ENCODE data around the gene MYH11.

The MYH11 gene

DNA sequence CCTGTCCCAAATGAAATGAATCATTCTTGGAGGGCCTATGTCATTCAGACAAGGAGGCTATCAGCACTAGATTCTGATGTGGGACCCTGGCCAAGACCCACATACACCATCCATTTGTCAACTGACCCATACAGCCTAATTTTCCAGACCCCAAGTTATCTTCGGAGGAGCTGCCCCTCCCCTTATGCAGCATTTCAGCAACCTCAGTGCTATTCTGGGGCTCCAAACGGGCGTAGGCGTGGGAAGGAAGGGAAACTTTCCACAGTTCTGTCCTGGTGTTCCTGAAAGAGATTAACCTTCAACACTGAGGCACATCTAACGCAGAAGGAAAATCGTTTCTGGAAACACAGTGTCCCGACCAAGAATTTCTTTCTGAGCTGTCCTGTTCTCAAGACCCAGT is 86.7 kb downstream of the MYH11 start:
- ChIA-PET POLR2A (interaction anchor here (0.7 kb wide), 1 partner anchor 65 kb away, joined by 3 read pairs; no protein-coding TSS in a partner anchor), CTCF (interaction anchor here (0.6 to 2.9 kb wide), 5 partner anchors 8 to 419 kb away, joined by 3 to 11 read pairs (median 4); no protein-coding TSS in a partner anchor)
- Histone ChIP-seq H3K4me1 (ENCODE audit: control extremely low read depth in 1 of 4, control insufficient read depth in 4 of 4, insufficient read depth in 4 of 4, low read length in 3 of 4) (peaks cover 0 to 2% (median 0%) of the 10 kb centered on the region in 4 experiments), H3K27ac (ENCODE audit: insufficient read depth in 1 of 2, low read depth in 1 of 2, low read length in 2 of 2, poor library complexity in 1 of 2, severe bottlenecking in 2 of 2) (no peak overlapping the region), H3K27me3 (replicated peaks in 2 of 5; ENCODE audit: control insufficient read depth in 4 of 5, insufficient read depth in 5 of 5, low read length in 4 of 5) (no peaks in the 10 kb centered on the region), H3K36me3 (ENCODE audit: control insufficient read depth in 4 of 4, insufficient read depth in 4 of 4, low read length in 3 of 4) (no peaks in the 10 kb centered on the region), H3K9me3 (ENCODE audit: control extremely low read depth in 1 of 5, control insufficient read depth in 4 of 5, insufficient read depth in 2 of 5, low read depth in 1 of 5, low read length in 4 of 5) (peaks cover 0 to 8% (median 3%) of the 10 kb centered on the region in 5 experiments), H3K4me3 (ENCODE audit: control insufficient read depth in 1 of 7, extremely low read depth in 1 of 7, insufficient read depth in 4 of 7, low read depth in 2 of 7, low read length in 6 of 7) (no peak overlapping the region)
- DNase-seq, result no peak
- 95% methylated on average over 5 of the region's 7 CpGs for WGBS (ENCODE audit: insufficient coverage)

DNA sequence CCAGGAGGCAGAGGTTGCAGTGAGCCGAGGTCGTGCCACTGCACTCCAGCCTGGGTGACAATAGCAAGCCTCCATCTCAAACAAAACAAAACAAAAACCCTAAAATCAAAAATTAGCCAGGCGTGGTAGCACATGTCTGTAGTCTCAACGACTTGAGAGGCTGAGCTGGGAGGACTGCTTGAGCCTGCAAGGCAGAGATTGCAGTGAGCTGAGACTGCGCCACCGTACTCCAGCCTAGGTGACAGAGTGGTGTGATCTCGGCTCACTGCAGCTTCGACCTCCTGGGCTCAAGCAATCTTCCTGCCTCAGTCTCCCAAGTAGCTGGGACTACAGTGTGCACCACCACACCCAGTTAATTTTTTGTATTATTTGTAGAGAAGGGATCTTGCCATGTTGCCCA is 87.6 kb downstream of the MYH11 start:
- no peaks in the 10 kb centered on the region for H3K27me3 ChIP-seq (replicated peaks in 2 of 5; ENCODE audit: control insufficient read depth in 4 of 5, insufficient read depth in 5 of 5, low read length in 4 of 5)
- H3K4me3 ChIP-seq (ENCODE audit: control insufficient read depth in 1 of 7, extremely low read depth in 1 of 7, insufficient read depth in 4 of 7, low read depth in 2 of 7, low read length in 6 of 7), result no peak overlapping the region
- no peak overlapping the region for H3K27ac ChIP-seq (ENCODE audit: insufficient read depth in 1 of 2, low read depth in 1 of 2, low read length in 2 of 2, poor library complexity in 1 of 2, severe bottlenecking in 2 of 2)
- peaks cover 0 to 2% (median 0%) of the 10 kb centered on the region in 4 experiments for H3K4me1 ChIP-seq (ENCODE audit: control extremely low read depth in 1 of 4, control insufficient read depth in 4 of 4, insufficient read depth in 4 of 4, low read length in 3 of 4)
- ChIA-PET POLR2A (no interaction called here), CTCF (interaction anchor here (1.0 to 2.9 kb wide), 4 partner anchors 9 to 358 kb away, joined by 3 to 10 read pairs (median 4); no protein-coding TSS in a partner anchor)
- 95% methylated on average over 2 of the region's 8 CpGs for WGBS (ENCODE audit: insufficient coverage)
- H3K9me3 ChIP-seq (ENCODE audit: control extremely low read depth in 1 of 5, control insufficient read depth in 4 of 5, insufficient read depth in 2 of 5, low read depth in 1 of 5, low read length in 4 of 5), result peaks cover 0 to 8% (median 3%) of the 10 kb centered on the region in 5 experiments
- DNase-seq, result no peak
- H3K36me3 ChIP-seq (ENCODE audit: control insufficient read depth in 4 of 4, insufficient read depth in 4 of 4, low read length in 3 of 4), result no peaks in the 10 kb centered on the region

DNA sequence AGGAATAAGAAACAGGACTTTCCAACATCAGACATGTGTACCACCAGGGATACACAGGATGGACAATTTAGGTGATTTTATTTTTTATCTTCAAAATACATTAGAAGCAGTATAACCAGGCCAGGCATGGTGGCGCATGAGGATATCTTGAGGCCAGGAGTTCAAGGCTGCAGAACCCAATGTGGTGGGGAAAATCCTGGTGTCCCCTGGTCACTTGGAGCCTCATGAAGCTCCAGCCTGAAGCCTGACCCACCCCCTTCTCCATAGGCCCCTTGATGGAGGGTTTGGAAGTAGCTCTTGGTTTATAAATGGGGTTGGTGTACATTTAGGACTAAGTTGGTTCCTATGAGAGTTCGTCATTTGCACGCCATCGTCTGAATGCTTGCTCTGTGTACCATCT is 88.6 kb downstream of the MYH11 start:
- ChIA-PET CTCF (interaction anchor here (1.0 kb wide), 2 partner anchors 8 to 359 kb away, joined by 3 to 4 read pairs; no protein-coding TSS in a partner anchor), POLR2A (no interaction called here)
- no peak overlapping the region for H3K4me3 ChIP-seq (ENCODE audit: control insufficient read depth in 1 of 7, extremely low read depth in 1 of 7, insufficient read depth in 4 of 7, low read depth in 2 of 7, low read length in 6 of 7)
- WGBS (ENCODE audit: insufficient coverage), result 100% methylated on average over 1 of the region's 4 CpGs
- no peak for DNase-seq
- no peaks in the 10 kb centered on the region for H3K27me3 ChIP-seq (replicated peaks in 2 of 5; ENCODE audit: control insufficient read depth in 4 of 5, insufficient read depth in 5 of 5, low read length in 4 of 5)
- H3K9me3 ChIP-seq (ENCODE audit: control extremely low read depth in 1 of 5, control insufficient read depth in 4 of 5, insufficient read depth in 2 of 5, low read depth in 1 of 5, low read length in 4 of 5), result peaks cover 0 to 8% (median 3%) of the 10 kb centered on the region in 5 experiments
- peaks cover 0 to 2% (median 0%) of the 10 kb centered on the region in 4 experiments for H3K4me1 ChIP-seq (ENCODE audit: control extremely low read depth in 1 of 4, control insufficient read depth in 4 of 4, insufficient read depth in 4 of 4, low read length in 3 of 4)
- H3K27ac ChIP-seq (ENCODE audit: insufficient read depth in 1 of 2, low read depth in 1 of 2, low read length in 2 of 2, poor library complexity in 1 of 2, severe bottlenecking in 2 of 2), result no peak overlapping the region
- no peaks in the 10 kb centered on the region for H3K36me3 ChIP-seq (ENCODE audit: control insufficient read depth in 4 of 4, insufficient read depth in 4 of 4, low read length in 3 of 4)

DNA sequence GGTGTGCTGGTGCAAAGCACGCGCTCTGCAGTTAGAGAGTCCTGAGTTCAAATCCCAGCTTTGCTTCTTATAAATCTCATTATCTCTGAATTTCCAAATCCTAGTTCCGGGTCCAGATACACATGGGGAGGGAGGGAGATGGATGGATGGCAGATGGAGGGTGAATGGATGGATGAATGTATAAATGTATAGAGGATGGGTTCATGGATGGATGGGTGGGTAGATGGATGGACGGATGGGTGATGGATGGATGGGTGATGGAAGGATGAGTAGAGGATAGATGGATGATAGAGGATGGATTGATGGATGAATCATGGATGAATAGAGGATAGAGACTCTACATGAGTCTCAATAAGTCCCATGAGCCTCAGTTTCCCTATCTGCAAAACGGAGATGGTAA is 89.9 kb downstream of the MYH11 start:
- Histone ChIP-seq H3K27me3 (replicated peaks in 2 of 5; ENCODE audit: control insufficient read depth in 4 of 5, insufficient read depth in 5 of 5, low read length in 4 of 5) (no peaks in the 10 kb centered on the region), H3K4me1 (ENCODE audit: control extremely low read depth in 1 of 4, control insufficient read depth in 4 of 4, insufficient read depth in 4 of 4, low read length in 3 of 4) (peaks cover 0 to 2% (median 0%) of the 10 kb centered on the region in 4 experiments), H3K4me3 (ENCODE audit: control insufficient read depth in 1 of 7, extremely low read depth in 1 of 7, insufficient read depth in 4 of 7, low read depth in 2 of 7, low read length in 6 of 7) (no peak overlapping the region), H3K36me3 (ENCODE audit: control insufficient read depth in 4 of 4, insufficient read depth in 4 of 4, low read length in 3 of 4) (no peaks in the 10 kb centered on the region), H3K27ac (ENCODE audit: insufficient read depth in 1 of 2, low read depth in 1 of 2, low read length in 2 of 2, poor library complexity in 1 of 2, severe bottlenecking in 2 of 2) (no peak overlapping the region), H3K9me3 (ENCODE audit: control extremely low read depth in 1 of 5, control insufficient read depth in 4 of 5, insufficient read depth in 2 of 5, low read depth in 1 of 5, low read length in 4 of 5) (peaks cover 0 to 8% (median 3%) of the 10 kb centered on the region in 5 experiments)
- 100% methylated on average over 2 of the region's 5 CpGs for WGBS (ENCODE audit: insufficient coverage)
- CTCF ChIA-PET, result interaction anchor here (1.5 to 1.9 kb wide), 4 partner anchors 10 to 56 kb away, joined by 4 to 9 read pairs (median 6); no protein-coding TSS in a partner anchor
- POLR2A ChIA-PET, result interaction anchor here (1.1 kb wide), 1 partner anchor 55 kb away, joined by 3 read pairs; no protein-coding TSS in a partner anchor
- DNase-seq, result no peak

DNA sequence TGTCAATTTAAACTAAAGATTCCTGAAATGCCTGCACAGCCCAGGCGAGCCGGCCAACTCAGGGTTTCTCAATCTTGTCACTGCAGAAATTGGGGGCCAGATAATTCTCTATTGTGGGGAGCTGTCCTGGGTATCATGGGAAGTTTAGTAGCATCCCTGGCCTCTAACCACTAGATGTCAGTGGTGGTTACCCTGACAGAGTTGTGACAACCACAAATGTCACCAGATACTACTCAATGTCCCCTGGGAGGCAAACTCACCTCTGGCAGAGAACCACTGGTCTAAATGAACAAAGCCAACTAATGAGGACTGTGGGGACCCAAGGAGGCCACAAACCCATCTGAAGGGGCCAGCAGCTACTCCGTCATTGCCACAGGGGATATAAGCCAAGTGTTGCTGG is 90.9 kb downstream of the MYH11 start:
- peak; percentile 62 to 82 (median 78) for DNase-seq
- POLR2A ChIA-PET, result interaction anchor here (1.0 to 1.1 kb wide), 2 partner anchors 56 to 296 kb away, joined by 3 read pairs; no protein-coding TSS in a partner anchor
- H3K27me3 ChIP-seq (replicated peaks in 2 of 5; ENCODE audit: control insufficient read depth in 4 of 5, insufficient read depth in 5 of 5, low read length in 4 of 5), result no peaks in the 10 kb centered on the region
- peaks cover 0 to 2% (median 0%) of the 10 kb centered on the region in 4 experiments for H3K4me1 ChIP-seq (ENCODE audit: control extremely low read depth in 1 of 4, control insufficient read depth in 4 of 4, insufficient read depth in 4 of 4, low read length in 3 of 4)
- CTCF ChIA-PET, result interaction anchor here (0.7 to 1.9 kb wide), 11 partner anchors 9 to 375 kb away, joined by 3 to 9 read pairs (median 4); no protein-coding TSS in a partner anchor
- peaks cover 0 to 8% (median 3%) of the 10 kb centered on the region in 5 experiments for H3K9me3 ChIP-seq (ENCODE audit: control extremely low read depth in 1 of 5, control insufficient read depth in 4 of 5, insufficient read depth in 2 of 5, low read depth in 1 of 5, low read length in 4 of 5)
- H3K4me3 ChIP-seq (ENCODE audit: control insufficient read depth in 1 of 7, extremely low read depth in 1 of 7, insufficient read depth in 4 of 7, low read depth in 2 of 7, low read length in 6 of 7), result no peak overlapping the region
- no peaks in the 10 kb centered on the region for H3K36me3 ChIP-seq (ENCODE audit: control insufficient read depth in 4 of 4, insufficient read depth in 4 of 4, low read length in 3 of 4)
- no peak overlapping the region for H3K27ac ChIP-seq (ENCODE audit: insufficient read depth in 1 of 2, low read depth in 1 of 2, low read length in 2 of 2, poor library complexity in 1 of 2, severe bottlenecking in 2 of 2)
- WGBS (ENCODE audit: insufficient coverage), result 54% methylated on average over 2 of the region's 3 CpGs

DNA sequence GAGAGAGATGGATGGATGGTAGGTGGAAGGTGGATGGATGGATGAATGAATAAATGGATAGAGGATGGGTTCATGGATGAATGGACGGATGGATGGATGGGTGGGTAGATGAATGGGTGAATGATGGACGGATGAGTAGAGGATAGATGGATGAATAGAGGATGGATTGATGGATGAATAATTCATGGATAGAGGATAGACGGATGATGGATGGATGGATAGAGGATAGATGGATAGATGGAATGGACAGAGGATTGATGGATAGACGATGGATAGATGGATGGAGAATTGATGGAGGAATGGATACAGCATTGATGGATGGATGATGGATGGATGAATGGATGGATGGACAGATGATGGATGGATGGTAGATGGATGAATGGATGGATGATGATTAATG is 91.7 kb downstream of the MYH11 start:
- Histone ChIP-seq H3K4me3 (ENCODE audit: control insufficient read depth in 1 of 7, extremely low read depth in 1 of 7, insufficient read depth in 4 of 7, low read depth in 2 of 7, low read length in 6 of 7) (no peak overlapping the region), H3K27ac (ENCODE audit: insufficient read depth in 1 of 2, low read depth in 1 of 2, low read length in 2 of 2, poor library complexity in 1 of 2, severe bottlenecking in 2 of 2) (no peak overlapping the region), H3K4me1 (ENCODE audit: control extremely low read depth in 1 of 4, control insufficient read depth in 4 of 4, insufficient read depth in 4 of 4, low read length in 3 of 4) (peaks cover 0 to 2% (median 0%) of the 10 kb centered on the region in 4 experiments), H3K9me3 (ENCODE audit: control extremely low read depth in 1 of 5, control insufficient read depth in 4 of 5, insufficient read depth in 2 of 5, low read depth in 1 of 5, low read length in 4 of 5) (peaks cover 0 to 8% (median 3%) of the 10 kb centered on the region in 5 experiments), H3K27me3 (replicated peaks in 2 of 5; ENCODE audit: control insufficient read depth in 4 of 5, insufficient read depth in 5 of 5, low read length in 4 of 5) (no peaks in the 10 kb centered on the region), H3K36me3 (ENCODE audit: control insufficient read depth in 4 of 4, insufficient read depth in 4 of 4, low read length in 3 of 4) (no peaks in the 10 kb centered on the region)
- ChIA-PET CTCF (interaction anchor here (0.7 to 1.9 kb wide), 10 partner anchors 10 to 376 kb away, joined by 3 to 9 read pairs (median 4); no protein-coding TSS in a partner anchor), POLR2A (interaction anchor here (1.0 kb wide), 1 partner anchor 297 kb away, joined by 3 read pairs; no protein-coding TSS in a partner anchor)
- WGBS (ENCODE audit: insufficient coverage), result 97% methylated on average over 4 of the region's 4 CpGs
- DNase-seq, result no peak

DNA sequence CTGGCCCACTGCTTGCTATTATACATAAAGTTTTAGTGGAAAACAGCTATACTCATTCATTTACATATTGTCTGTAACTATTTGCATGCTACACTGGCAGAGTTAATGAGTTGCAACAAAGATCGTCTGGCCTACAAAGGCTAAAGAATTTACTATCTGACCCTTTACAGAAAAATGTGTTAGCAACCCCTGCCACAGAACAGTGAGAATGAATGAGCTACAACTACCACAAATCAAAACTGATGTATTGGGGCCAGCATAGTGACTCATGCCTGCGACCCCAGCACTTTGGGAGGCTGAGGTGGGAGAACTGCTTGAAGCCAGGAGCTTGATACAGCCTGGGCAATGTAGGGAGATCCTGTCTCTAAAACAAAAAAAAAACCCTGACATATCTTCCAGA is 92.7 kb downstream of the MYH11 start:
- ChIA-PET CTCF (interaction anchor here (0.8 to 1.5 kb wide), 6 partner anchors 8 to 426 kb away, joined by 3 to 5 read pairs (median 4); no protein-coding TSS in a partner anchor), POLR2A (no interaction called here)
- Histone ChIP-seq H3K27ac (ENCODE audit: insufficient read depth in 1 of 2, low read depth in 1 of 2, low read length in 2 of 2, poor library complexity in 1 of 2, severe bottlenecking in 2 of 2) (no peak overlapping the region), H3K4me1 (ENCODE audit: control extremely low read depth in 1 of 4, control insufficient read depth in 4 of 4, insufficient read depth in 4 of 4, low read length in 3 of 4) (peaks cover 0 to 2% (median 0%) of the 10 kb centered on the region in 4 experiments), H3K36me3 (ENCODE audit: control insufficient read depth in 4 of 4, insufficient read depth in 4 of 4, low read length in 3 of 4) (no peaks in the 10 kb centered on the region), H3K27me3 (replicated peaks in 2 of 5; ENCODE audit: control insufficient read depth in 4 of 5, insufficient read depth in 5 of 5, low read length in 4 of 5) (no peaks in the 10 kb centered on the region), H3K4me3 (ENCODE audit: control insufficient read depth in 1 of 7, extremely low read depth in 1 of 7, insufficient read depth in 4 of 7, low read depth in 2 of 7, low read length in 6 of 7) (no peak overlapping the region), H3K9me3 (ENCODE audit: control extremely low read depth in 1 of 5, control insufficient read depth in 4 of 5, insufficient read depth in 2 of 5, low read depth in 1 of 5, low read length in 4 of 5) (peaks cover 0 to 8% (median 3%) of the 10 kb centered on the region in 5 experiments)
- 100% methylated on average over 2 of the region's 2 CpGs for WGBS (ENCODE audit: insufficient coverage)
- DNase-seq, result no peak

Measured in common myeloid progenitor, CD34-positive (primary cell).